GM12873 (cell line): ENCODE results near the gene TECPR2.

Experiments
- TF ChIP-seq, protein P1 (sequence below): IDR thresholded peaks from 2 replicates; pipeline ENCODE4 v1.5.1; 2012; ENCODE audit warnings: low read depth, mild to moderate bottlenecking, moderate library complexity, low read length, control low read depth; ENCODE audit not compliant: insufficient read depth; ENCODE audit errors: missing control alignments

TECPR2 gene

DNA sequence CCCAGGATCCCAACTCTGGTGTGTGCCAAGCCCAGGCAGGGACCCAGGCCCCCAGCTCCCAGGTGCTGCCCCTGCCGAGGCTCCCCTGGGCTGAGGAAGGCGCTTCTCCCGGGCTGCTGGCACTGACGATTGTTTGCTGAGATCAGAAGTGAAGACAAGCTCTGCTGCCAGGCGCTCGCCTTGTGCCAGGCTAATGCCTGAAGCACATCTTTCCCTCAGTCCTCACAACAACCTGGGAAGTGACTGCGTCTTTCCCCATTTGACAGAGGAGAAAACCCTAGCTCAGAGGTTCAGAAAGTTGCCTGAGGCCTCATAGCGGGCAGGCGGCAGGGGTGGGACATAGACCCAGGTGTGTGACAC, 110.0 kb downstream of the TECPR2 start:
- TF ChIP-seq, protein P1, sequence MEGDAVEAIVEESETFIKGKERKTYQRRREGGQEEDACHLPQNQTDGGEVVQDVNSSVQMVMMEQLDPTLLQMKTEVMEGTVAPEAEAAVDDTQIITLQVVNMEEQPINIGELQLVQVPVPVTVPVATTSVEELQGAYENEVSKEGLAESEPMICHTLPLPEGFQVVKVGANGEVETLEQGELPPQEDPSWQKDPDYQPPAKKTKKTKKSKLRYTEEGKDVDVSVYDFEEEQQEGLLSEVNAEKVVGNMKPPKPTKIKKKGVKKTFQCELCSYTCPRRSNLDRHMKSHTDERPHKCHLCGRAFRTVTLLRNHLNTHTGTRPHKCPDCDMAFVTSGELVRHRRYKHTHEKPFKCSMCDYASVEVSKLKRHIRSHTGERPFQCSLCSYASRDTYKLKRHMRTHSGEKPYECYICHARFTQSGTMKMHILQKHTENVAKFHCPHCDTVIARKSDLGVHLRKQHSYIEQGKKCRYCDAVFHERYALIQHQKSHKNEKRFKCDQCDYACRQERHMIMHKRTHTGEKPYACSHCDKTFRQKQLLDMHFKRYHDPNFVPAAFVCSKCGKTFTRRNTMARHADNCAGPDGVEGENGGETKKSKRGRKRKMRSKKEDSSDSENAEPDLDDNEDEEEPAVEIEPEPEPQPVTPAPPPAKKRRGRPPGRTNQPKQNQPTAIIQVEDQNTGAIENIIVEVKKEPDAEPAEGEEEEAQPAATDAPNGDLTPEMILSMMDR: no peak

DNA sequence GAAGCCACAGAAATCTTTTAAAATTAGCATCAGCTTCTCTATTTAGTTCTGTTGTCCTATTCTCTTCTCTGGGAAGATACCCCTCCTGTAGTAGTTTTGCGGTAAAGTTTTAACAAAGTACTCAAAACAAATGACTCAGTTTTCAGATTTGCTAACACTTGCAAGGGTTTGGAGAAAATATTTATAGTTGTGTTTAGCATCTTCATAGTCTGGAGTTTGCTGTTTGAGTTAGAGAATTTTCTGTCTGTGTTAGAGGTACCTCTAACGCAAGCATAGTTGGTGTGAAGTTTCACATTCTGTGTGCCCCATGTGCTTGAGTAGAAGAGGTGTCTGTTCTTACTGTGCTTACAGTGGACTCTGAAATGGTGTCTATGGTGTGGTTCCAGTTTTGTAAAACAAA, 110.8 kb downstream of the TECPR2 start:
- TF ChIP-seq, protein P1: no peak

DNA sequence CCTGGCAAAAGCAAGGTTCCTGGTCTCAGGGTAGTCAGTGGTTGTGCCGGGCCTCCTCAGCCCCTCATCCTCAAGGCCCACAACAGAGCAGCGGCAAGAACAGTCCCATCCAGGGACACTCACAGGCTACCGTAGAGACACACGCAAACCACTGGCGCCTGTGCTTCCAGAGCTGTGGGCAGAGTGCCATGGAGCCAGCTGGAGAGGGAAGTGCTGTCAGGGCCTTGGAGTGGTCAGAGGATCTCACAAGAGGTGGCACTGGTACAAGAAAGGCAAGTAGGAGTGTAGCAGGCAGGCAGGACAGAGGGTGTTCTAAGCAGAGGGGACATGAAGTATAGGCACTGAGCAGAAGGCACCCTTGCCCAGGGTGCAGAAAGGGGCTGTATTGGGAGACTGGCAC, 112.2 kb downstream of the TECPR2 start:
- TF ChIP-seq, protein P1: no peak

DNA sequence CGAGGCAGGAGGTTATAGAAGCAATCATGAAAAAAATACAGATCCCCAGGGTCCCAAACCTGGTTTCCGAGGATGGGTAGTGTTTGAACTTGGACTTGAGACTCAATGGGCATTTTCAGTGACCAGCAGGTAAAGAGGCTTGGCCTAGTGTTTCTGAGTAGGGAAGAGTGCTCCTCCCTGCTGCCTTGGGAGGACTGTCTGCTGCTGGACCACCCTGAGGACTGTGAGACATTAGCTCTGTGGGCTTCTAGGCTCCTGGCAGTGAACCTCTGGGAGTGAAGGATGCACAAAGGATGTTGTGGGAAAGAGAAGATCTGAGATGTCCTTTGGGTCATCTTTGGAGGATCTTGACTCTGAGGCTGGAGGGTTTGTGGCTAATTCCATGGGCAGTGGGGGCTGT, 116.4 kb downstream of the TECPR2 start:
- TF ChIP-seq, protein P1: no peak

DNA sequence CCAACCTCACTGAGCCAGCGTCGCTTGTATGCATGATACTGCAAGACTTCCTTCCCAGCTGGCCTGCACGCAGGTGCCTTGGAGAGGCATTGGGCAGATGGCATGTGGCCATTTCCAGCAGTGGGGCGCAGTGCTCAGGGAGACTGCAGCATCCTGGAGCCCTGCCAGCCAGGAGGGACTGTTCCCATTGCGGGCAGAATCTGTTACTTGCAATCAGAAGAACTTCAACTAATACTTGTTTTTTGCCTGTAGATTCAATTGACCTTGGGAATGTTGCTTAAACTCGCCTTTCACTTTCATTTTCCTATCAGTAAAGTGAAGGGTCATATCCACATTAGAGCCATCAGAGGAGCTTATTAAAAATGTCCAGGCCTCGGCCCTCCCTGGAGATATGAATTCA, 117.0 kb downstream of the TECPR2 start:
- TF ChIP-seq, protein P1: no peak

DNA sequence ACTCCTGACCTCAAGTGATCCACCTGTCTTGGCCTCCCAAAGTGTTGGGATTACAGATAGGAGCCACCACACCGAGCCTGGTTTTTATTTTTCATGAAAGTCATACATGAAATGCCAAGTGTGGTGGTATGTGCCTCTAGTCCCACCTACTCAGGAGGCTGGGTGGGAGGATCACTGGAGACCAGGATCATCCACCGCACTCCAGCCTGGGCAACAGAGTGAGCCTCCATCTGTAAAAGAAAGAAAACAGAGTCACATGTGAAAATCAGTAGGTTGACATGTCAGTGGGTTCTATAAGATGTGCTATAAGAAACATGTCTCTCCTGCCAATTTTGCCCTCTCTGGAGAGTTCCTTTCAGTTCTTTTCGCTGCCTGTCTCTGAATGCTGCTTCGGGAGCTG, 118.6 kb downstream of the TECPR2 start:
- TF ChIP-seq, protein P1: no peak

DNA sequence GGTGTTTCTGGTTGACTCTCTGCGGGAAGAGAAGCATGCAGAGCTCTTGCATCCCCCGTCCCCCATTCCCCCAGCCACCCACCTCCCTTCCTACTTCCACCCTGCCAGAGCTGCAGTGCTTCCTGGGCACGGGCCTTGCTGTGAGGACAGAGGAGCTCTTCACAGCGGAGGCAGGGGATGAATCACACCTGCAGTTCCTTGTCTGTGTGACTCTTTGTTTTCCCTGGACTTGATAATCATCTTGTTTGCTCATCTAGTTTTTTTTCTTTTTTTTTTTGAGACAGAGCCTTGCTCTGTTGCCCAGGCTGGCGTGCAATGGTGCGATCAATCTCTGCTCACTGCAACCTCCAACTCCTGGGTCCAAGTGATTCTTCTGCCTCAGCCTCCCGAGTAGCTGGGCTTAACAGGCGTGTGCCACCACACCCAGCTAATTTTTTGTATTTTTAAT, 119.1 kb downstream of the TECPR2 start:
- TF ChIP-seq, protein P1: no peak
